Retina (tissue), 1 donor: ENCODE measurements around the gene KIAA0513.
A peak's percentile ranks its signal among the peaks of the same experiment; 100 is the strongest.
"Not testable (repeated sequence)": the region's sequence is repeated elsewhere in the genome, so short reads cannot be mapped to it uniquely, and the experiment has no call there.

Experiments
- DNase-seq: peaks from one replicate; pipeline ENCODE4 v3.0.0-alpha.2; 2016

Gene KIAA0513

GRCh38 chr16:85031451-85031850, 3.9 kb downstream of the KIAA0513 start:
- no peak for DNase-seq

- not testable (repeated sequence) for DNase-seq
Measured at GRCh38 chr16:85032187-85032586, 4.6 kb downstream of the KIAA0513 start.

DNA sequence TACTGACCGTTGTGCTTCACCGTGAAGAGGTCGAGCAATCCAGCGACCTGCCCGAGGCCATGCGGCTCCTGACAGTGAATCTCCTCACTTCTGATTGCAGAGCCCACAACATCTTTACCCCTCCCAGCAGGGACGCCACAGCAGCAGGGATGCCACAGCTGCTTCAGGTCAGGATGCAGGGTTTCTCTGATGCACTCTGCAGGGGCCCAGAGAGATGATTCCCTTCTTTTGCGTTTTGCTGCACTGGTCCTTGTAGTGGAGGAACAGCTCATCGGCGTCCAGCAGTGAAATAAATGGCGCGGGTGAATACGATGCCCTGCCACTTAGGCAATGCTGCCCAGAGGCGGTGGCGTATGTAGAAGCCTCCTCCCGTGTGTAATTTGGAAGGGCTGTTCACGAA, 5.6 kb downstream of the KIAA0513 start:
- peak; percentile 40 for DNase-seq

GRCh38 chr16:85034591-85035433, 7.2 kb downstream of the KIAA0513 start:
- DNase-seq = no peak

- no peak for DNase-seq
Measured at GRCh38 chr16:85036236-85037049, 8.8 kb downstream of the KIAA0513 start.

DNA sequence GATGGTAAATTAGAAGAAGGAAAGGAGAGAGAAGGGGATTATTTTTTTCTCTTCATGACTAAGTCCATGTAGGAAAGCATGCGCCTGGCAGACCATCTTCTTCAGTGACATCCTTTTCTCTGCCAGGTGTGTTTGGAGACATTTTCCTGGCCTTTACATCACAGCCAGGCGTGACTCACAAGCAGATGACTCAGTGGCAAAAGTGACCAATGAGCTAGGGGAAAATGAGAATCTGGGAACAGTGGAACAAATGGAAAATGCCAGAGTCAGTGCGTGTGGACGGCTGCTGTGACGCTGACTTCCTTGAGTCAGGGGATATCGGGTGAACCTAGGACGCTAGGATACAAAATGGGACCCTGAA, 9.4 kb downstream of the KIAA0513 start:
- no peak for DNase-seq

GRCh38 chr16:85037721-85038120, 10.1 kb downstream of the KIAA0513 start:
- no peak for DNase-seq

GRCh38 chr16:85040685-85041084, 13.1 kb downstream of the KIAA0513 start:
- DNase-seq = no peak

GRCh38 chr16:85041219-85042166, 13.9 kb downstream of the KIAA0513 start:
- peak; percentile 9 for DNase-seq

DNA sequence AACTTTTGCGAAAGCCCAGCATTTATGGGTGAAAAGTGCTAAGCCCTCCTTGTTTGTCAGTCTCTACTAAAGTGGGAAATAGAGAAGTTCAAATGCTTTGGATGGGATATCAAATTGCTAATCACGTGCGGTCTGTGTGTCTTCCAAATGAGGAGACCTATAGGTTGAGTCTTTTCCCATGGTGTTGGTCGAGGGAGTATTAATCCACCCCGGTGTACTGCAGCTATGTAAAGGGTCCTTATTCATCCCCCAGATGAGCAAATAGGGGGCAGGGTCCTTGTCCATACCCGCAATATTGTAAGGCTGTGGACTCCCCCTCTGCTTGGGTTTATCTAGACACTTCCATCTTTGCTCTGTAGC, 14.6 kb downstream of the KIAA0513 start:
- DNase-seq = no peak

DNA sequence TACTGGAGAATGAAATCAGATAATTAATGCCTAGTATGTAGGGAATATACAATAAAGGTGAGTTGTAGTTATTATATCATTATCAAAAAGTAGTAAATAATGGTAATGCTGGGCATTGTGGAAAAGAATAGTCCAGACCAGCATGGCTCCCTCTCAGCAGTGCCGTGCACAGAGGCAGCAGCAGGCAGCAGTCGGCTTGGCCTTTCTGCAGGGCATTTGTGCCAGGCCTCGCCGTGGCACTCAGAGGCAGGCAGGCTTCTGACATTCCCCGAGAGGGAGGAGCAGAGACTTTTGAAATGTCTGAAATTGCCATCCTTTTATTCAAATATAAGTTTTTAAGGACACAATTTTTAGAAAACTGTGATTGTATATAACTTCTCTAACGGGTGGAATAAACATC, 15.0 kb downstream of the KIAA0513 start:
- no peak for DNase-seq

GRCh38 chr16:85045077-85045476, 17.5 kb downstream of the KIAA0513 start:
- DNase-seq = no peak

GRCh38 chr16:85045641-85046471, 18.3 kb downstream of the KIAA0513 start:
- DNase-seq = no peak

GRCh38 chr16:85046472-85046916, 18.9 kb downstream of the KIAA0513 start:
- DNase-seq = no peak

DNA sequence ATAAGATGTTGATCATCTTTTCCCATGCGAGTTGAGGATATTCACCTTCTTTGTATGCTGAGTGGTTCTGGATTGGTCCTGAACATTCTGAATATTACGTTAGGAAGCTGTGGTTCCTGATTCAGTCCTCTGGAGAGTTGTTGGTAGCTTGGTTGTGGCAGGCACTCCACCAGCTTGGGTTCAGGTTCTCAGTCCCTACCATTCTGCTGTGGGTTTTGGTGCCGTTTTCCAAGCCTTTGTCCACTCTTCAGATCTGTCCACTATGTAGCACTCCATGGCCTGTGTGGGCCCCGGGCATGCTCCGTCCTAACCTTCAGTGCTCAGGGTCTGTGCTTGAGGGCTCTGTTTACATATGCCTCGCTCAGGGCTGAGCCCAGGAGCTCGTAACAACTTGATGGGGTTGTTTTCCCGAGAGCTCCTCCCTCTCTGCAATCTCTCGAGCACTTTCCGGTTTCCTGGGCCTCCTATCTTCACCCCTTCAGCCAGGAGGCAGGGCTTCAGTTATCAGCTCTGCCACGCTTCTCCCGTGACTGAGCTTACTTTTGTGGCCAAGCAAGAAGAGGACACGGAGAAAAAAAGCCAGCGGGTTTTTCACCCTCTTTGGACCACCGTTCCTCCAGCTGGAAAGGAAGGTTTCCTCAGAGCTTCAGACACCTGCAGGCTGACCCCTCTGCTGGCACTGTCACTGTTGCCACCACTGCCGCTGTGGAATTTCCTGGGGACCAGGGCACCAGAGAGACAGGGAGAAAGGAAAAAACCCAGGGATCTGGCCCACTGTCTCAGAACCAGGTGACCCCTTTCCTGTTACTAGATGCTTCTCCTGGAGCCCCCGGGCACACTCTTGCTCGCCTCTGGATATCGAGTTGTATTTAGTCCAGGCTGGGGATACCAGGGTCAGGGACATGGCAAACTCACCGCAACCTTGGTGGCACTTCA, 19.6 kb downstream of the KIAA0513 start:
- DNase-seq = no peak

DNA sequence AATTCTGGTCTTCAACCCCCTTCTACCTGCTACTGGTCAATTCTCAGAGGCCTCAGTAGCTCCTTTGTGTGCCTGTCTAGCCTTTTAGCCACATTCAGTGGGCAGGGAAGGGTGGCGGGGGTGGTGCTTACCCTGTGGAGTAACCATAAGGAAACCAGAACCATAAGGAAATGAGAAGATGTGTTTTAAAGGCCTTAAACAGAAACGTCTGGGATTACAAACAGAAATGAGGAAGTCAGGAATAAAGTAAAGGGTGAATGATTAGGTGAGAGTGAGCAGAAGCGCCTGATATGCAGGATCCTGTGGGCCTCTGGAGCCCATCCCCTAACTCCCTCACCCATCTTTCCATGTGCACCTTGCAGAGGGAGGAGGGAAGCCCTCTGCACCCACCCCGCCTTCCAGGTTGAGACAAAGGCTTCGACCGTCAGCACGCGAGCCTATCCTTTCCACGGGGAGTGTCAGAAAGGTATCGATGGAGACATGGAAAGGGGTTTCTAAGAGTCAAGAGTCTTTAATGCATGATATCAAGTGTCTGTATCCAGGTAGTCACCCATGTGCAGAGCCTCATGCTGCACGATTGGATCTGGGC, 20.4 kb downstream of the KIAA0513 start:
- DNase-seq = no peak

GRCh38 chr16:85048921-85049562, 21.4 kb downstream of the KIAA0513 start:
- no peak for DNase-seq

DNA sequence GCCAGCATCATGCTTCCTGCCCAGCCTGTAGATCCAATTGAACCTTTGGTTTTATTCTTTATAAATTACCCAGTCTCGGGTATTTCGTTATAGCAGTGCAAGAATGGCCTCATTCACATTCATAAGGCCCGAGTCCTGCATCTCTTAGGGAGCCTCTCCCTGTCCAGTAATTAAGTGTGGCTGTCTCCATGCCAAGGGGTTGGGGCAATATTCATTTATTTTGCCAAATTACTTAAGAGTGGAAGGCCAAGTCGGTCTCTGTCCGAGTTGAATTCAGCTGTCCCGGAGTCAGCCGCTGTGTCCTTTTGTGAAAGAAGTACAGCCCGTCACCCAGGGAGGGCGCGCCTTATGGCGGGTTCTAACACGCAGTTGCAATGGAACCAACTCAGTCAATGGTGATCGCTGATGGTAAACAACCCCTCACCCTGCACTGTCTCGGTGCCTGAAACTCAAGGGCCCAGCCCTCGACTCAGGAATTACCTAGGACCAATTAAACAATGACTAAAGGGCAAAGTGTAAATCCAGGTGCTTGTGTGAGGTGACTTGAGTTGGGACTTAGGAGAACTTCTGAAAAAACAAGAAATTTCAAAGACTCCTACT, 22.2 kb downstream of the KIAA0513 start:
- DNase-seq = no peak

DNA sequence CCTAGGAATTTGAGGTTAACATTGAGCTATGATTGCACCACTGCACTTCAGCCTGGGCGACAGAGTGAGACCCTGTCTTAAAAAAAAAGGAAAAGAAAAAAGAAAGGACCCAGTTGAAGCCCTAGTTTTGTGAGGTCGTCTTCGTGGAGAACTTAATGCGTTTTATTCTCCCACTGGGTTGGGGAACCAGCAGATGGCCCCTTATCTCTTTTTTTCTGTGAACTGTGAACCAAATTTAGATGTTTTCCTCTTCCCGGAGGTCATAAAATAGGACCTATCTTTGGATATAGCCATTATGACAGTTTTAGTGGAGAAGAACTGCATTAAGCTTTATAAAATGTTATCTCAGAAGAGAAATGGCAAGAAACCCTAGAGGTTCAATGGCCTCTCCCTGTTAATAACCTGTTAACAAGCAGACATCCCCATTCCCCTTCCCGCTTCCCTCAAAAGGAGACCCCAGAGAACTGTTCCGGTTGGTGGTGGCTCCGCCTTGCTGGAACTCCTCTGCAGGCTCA, 23.5 kb downstream of the KIAA0513 start:
- DNase-seq = no peak
